ENCODE results near the gene AFG1L.
A peak's percentile ranks its signal among the peaks of the same experiment; 100 is the strongest.
"Not testable (repeated sequence)": the region's sequence is repeated elsewhere in the genome, so short reads cannot be mapped to it uniquely, and the experiment has no call there.

The AFG1L gene

GRCh38 chr6:108531332-108531731, 236.5 kb downstream of the AFG1L start:
- H3K27ac ChIP-seq (replicated peaks), result no peak overlapping the region
- no peak for DNase-seq (ENCODE audit: low read depth in 1 of 2, low spot score in 1 of 2)
- no peak overlapping the region for H3K4me3 ChIP-seq (replicated peaks; ENCODE audit: insufficient read depth, low read length)
- TF ChIP-seq SPI1 (IDR thresholded peaks at IDR 0.05; ENCODE audit: borderline replicate concordance, low read depth), result no peak
- TF ChIP-seq CTCF (IDR thresholded peaks at IDR 0.05; ENCODE audit: insufficient read depth, low read length), result no peak
- TF ChIP-seq REST (IDR thresholded peaks at IDR 0.05; ENCODE audit: insufficient replicate concordance, low read depth), result no peak
- no peak for TF ChIP-seq GABPA (IDR thresholded peaks at IDR 0.05; ENCODE audit: low read depth)
- TF ChIP-seq POLR2AphosphoS5 (IDR thresholded peaks at IDR 0.05; ENCODE audit: low read depth), result no peak
- H3K27me3 ChIP-seq (ENCODE audit: insufficient read depth, poor library complexity, severe bottlenecking), result no peaks in the 10 kb centered on the region

- Histone ChIP-seq H3K27ac (replicated peaks) (no peak overlapping the region), H3K27me3 (ENCODE audit: insufficient read depth, poor library complexity, severe bottlenecking) (no peaks in the 10 kb centered on the region), H3K4me3 (replicated peaks; ENCODE audit: insufficient read depth, low read length) (no peak overlapping the region)
- TF ChIP-seq SPI1 (IDR thresholded peaks at IDR 0.05; ENCODE audit: borderline replicate concordance, low read depth) (no peak), GABPA (IDR thresholded peaks at IDR 0.05; ENCODE audit: low read depth) (no peak), CTCF (IDR thresholded peaks at IDR 0.05; ENCODE audit: insufficient read depth, low read length) (no peak), REST (IDR thresholded peaks at IDR 0.05; ENCODE audit: insufficient replicate concordance, low read depth) (no peak), POLR2AphosphoS5 (IDR thresholded peaks at IDR 0.05; ENCODE audit: low read depth) (no peak)
- DNase-seq (ENCODE audit: low read depth in 1 of 2, low spot score in 1 of 2), result no peak
Observed at GRCh38 chr6:108535114-108535742, 240.4 kb downstream of the AFG1L start.

- H3K27ac ChIP-seq (replicated peaks); H3K27me3 ChIP-seq (ENCODE audit: insufficient read depth, poor library complexity, severe bottlenecking); DNase-seq (ENCODE audit: low read depth in 1 of 2, low spot score in 1 of 2); H3K4me3 ChIP-seq (replicated peaks; ENCODE audit: insufficient read depth, low read length): not testable (repeated sequence)
Observed at GRCh38 chr6:108535920-108536535, 241.2 kb downstream of the AFG1L start.

GRCh38 chr6:108541843-108542759, 247.2 kb downstream of the AFG1L start:
- Histone ChIP-seq H3K4me3 (replicated peaks; ENCODE audit: insufficient read depth, low read length) (no peak overlapping the region), H3K27ac (replicated peaks) (no peak overlapping the region), H3K27me3 (ENCODE audit: insufficient read depth, poor library complexity, severe bottlenecking) (no peaks in the 10 kb centered on the region)
- peak in 1 of 2 experiments; percentile 71 for DNase-seq (ENCODE audit: low read depth in 1 of 2, low spot score in 1 of 2)
- no peak for TF ChIP-seq SPI1 (IDR thresholded peaks at IDR 0.05; ENCODE audit: borderline replicate concordance, low read depth)
- TF ChIP-seq CTCF (IDR thresholded peaks at IDR 0.05; ENCODE audit: insufficient read depth, low read length), result peak; percentile 45

Measured in HL-60 (cell line).